GM12892 (cell line): ENCODE results near the gene FBXO10.

Experiments
- POLR2A ChIP-seq: IDR thresholded peaks from 2 replicates; pipeline ENCODE4 v1.6.1; 2011; ENCODE audit warnings: low read depth, low read length, control low read depth
- POLR2AphosphoS5 ChIP-seq: IDR thresholded peaks from 2 replicates; pipeline ENCODE4 v1.6.1; 2011; ENCODE audit warnings: low read depth, low read length, control low read depth
- TAF1 ChIP-seq: IDR thresholded peaks from 2 replicates; pipeline ENCODE4 v1.6.1; 2011; ENCODE audit warnings: low read depth, mild to moderate bottlenecking, control low read depth, low read length, borderline replicate concordance

GRCh38 chr9:37566716-37567115 is 9.5 kb downstream of the FBXO10 start:
- TF ChIP-seq POLR2A: no peak
- no peak for TF ChIP-seq TAF1
- TF ChIP-seq POLR2AphosphoS5: no peak
